HG02642 (cell line): ENCODE data around the gene IZUMO4.

Experiments
- ATAC-seq: cut with Tn5 transposase; IDR thresholded peaks from one replicate; pipeline ENCODE4 v1.9.1; 2021; ENCODE audit warnings: mild to moderate bottlenecking; ENCODE audit not compliant: unreplicated experiment, poor library complexity

Gene IZUMO4

DNA sequence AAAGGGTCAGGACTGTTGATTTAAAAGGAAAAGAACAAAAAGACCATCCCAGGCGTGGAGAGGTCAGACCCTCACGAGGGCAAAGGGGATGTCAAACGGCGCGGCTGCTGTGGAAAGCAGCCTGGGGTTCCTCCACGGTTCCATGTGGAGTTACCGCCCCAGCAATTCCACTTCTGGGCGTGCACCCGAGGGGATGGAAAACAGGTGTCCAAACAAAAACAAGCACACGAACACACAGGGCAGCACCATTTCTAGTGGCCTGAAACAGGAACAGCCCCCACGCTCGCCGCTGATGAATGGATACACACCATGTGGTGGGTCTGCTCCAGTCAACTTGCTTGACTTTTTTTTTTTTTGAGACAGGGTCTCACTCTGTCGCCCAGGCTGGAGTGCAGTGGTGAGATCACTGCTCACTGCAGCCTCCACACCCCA lies 43.4 kb downstream of the IZUMO4 start:
- no peak for ATAC-seq

DNA sequence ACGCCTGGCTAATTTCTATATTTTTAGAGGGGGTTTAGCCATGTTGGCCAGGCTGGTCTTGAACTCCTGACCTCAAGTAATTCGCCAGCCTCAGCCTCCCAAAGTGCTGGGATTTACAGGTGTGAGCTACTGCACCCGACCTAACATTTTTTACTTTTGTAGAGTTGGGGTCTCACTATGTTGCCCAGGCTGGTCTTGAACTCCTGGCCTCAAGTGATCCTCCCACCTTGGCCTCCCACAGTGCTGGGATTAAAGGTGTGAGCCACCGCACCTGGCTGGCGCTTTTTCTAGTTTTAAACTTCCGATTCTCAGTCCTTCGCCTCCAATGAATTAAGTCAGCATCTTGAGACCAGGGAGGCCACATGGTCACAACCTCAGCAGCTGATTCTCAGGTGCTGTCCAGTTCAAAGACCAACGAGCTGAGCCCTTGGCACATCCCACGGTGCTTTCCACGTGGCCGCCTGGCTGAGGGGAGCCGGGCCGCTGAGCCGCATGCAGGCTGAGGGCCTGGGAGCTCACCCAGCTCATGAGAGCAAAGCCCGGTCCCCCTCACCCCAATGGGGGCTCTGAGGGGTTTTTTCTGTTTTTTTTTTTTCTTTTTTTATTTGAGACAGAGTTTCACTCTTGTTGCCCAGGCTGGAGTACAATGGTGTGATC lies 45.6 kb downstream of the IZUMO4 start:
- ATAC-seq: no peak

DNA sequence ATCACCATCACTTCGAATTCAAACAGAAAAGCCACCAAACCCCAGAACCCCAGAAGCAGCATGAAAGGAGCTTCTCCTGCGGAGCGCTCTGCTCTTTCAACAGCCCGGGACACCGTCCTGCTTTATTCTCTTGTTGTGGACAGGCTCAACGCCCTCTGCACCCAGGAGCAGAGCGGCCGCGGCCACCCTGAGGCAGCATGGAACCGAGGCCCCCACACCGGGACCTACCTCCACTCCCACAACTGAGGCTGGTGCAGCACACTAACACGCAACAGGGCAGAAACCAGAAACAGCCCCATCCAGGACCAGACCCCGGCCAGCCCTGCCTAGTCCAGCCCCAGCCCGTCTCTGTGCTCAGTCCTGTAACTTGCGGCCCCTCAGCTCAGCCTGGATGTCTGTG lies 47.5 kb downstream of the IZUMO4 start:
- ATAC-seq: no peak

DNA sequence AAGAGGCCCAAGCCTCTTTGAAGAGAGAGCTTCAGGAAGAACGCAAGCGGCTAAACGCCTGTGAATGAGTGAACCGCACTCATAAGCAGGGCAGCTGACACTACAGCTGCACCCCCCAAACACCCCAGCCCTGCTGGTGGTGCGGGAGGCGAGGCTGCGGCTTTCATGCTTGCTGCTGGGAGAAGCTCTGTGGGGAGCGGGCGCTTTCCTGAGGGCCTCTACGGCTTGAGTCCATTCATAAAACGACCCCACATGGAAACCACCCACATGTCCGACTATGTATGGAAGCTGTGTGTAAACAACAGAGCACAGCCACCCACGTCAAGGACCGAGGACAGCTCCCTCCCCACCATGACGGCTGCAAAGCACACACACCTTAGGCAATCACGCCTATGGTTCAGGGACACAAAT lies 49.1 kb downstream of the IZUMO4 start:
- ATAC-seq: no peak

DNA sequence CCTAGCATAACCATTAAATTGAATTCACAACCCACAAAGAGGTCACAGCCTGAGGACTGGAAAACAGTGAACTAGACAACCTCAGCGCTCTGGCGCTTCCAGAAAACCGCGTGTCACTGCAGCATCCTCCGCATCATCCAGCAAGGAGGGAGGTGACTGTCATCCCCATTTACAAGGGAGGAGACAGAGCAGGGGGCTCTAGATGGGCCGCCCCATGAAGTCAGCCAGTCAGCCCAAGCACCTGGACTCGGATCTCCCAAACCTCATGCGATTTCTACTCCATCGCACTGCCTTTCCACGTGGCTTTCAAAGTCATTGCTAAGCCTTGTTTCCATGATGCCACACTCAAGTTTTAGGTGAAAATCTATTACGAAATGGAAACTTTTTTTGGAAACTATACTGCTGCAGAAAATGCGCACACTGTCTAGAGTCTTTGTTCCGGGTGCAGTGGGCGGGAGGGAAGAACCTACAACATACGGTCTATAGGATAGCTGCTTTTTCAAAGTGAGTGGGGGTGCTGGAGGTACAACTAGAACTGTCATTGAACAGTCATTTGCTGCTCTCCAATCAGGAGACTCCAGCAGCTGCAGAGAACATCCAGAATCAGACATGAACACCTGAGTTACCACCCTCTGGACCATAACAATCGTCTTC lies 51.9 kb downstream of the IZUMO4 start:
- ATAC-seq: no peak
